Stimulated activated CD4-positive, alpha-beta T cell treated with anti-CD3 and anti-CD28 coated beads, Interleukin-1b, Interleukin-23, amount 100 ng/mL, for 4 hours (primary cell): Measurements from ENCODE around the gene DMD.
"Not testable (repeated sequence)": the region's sequence is repeated elsewhere in the genome, so short reads cannot be mapped to it uniquely, and the experiment has no call there.

Source experiments
- DNase-seq, 2 donors: peaks; one replicate each; pipeline ENCODE4 v3.0.0-alpha.2; 2020; ENCODE audit warnings: low read depth in 2 of 2

The DMD gene

GRCh38 chrX:32280489-32280888, 930.9 kb downstream of the DMD start:
- no peak for DNase-seq

- no peak for DNase-seq
Measured at GRCh38 chrX:32276153-32276552, 935.2 kb downstream of the DMD start.

- DNase-seq, result no peak
Measured at GRCh38 chrX:32269866-32270265, 941.5 kb downstream of the DMD start.

GRCh38 chrX:32268207-32268606, 943.1 kb downstream of the DMD start:
- no peak for DNase-seq

GRCh38 chrX:32267796-32268195, 943.6 kb downstream of the DMD start:
- DNase-seq, result no peak

- not testable (repeated sequence) for DNase-seq
Measured at GRCh38 chrX:32246675-32247074, 964.7 kb downstream of the DMD start.

GRCh38 chrX:32195611-32196010, 1015.7 kb downstream of the DMD start:
- DNase-seq, result no peak

GRCh38 chrX:32191316-32191715, 1020.0 kb downstream of the DMD start:
- DNase-seq, result no peak

- no peak for DNase-seq
Measured at GRCh38 chrX:32185160-32185559, 1026.2 kb downstream of the DMD start.

- DNase-seq, result no peak
Measured at GRCh38 chrX:32183066-32183465, 1028.3 kb downstream of the DMD start.

- DNase-seq, result no peak
Measured at GRCh38 chrX:32176510-32176909, 1034.8 kb downstream of the DMD start.

GRCh38 chrX:32170481-32170880, 1040.9 kb downstream of the DMD start:
- no peak for DNase-seq

- no peak for DNase-seq
Measured at GRCh38 chrX:32155044-32155638, 1056.2 kb downstream of the DMD start.

- no peak for DNase-seq
Measured at GRCh38 chrX:32153585-32153984, 1057.8 kb downstream of the DMD start.

GRCh38 chrX:32150141-32150540, 1061.2 kb downstream of the DMD start:
- no peak for DNase-seq

GRCh38 chrX:32141841-32142240, 1069.5 kb downstream of the DMD start:
- DNase-seq, result no peak

GRCh38 chrX:32139476-32139875, 1071.9 kb downstream of the DMD start:
- no peak for DNase-seq

GRCh38 chrX:32137525-32137924, 1073.8 kb downstream of the DMD start:
- DNase-seq, result no peak

GRCh38 chrX:32126997-32127396, 1084.4 kb downstream of the DMD start:
- no peak for DNase-seq

GRCh38 chrX:32118832-32119231, 1092.5 kb downstream of the DMD start:
- DNase-seq, result no peak

- no peak for DNase-seq
Measured at GRCh38 chrX:32116047-32116446, 1095.3 kb downstream of the DMD start.

GRCh38 chrX:32087663-32088062, 1123.7 kb downstream of the DMD start:
- DNase-seq, result no peak

- DNase-seq, result no peak
Measured at GRCh38 chrX:32084757-32085156, 1126.6 kb downstream of the DMD start.

- no peak for DNase-seq
Measured at GRCh38 chrX:32048285-32048684, 1163.1 kb downstream of the DMD start.
